GM21737 (cell line): ENCODE results near the gene ZNF419.
"Not testable (repeated sequence)": the region's sequence is repeated elsewhere in the genome, so short reads cannot be mapped to it uniquely, and the experiment has no call there.

Experiments
- ATAC-seq: cut with Tn5 transposase; IDR thresholded peaks from one replicate; pipeline ENCODE4 v1.9.1; 2021; ENCODE audit warnings: mild to moderate bottlenecking, moderate library complexity; ENCODE audit not compliant: unreplicated experiment

Gene ZNF419

GRCh38 chr19:57487477-57488298 lies at the start of gene ZNF419:
TSS of gene ZNF419 (plus strand) at chr19:57487750. CDS start at chr19:57487951, 201 bp downstream.
- ATAC-seq: peak; percentile 95

GRCh38 chr19:57437931-57438330 lies 49.6 kb upstream of the ZNF419 start:
- no peak for ATAC-seq

- no peak for ATAC-seq
These were observed 48.6 kb upstream of the ZNF419 start for GRCh38 chr19:57438925-57439324.

- ATAC-seq: no peak
These were observed 45.4 kb upstream of the ZNF419 start for GRCh38 chr19:57441979-57442752.

GRCh38 chr19:57443121-57443696 lies 44.3 kb upstream of the ZNF419 start:
- no peak for ATAC-seq

- no peak for ATAC-seq
These were observed 35.2 kb upstream of the ZNF419 start for GRCh38 chr19:57452307-57452706.

GRCh38 chr19:57465680-57466381 lies 21.7 kb upstream of the ZNF419 start:
- no peak for ATAC-seq

GRCh38 chr19:57466489-57466888 lies 21.1 kb upstream of the ZNF419 start:
- ATAC-seq: no peak

GRCh38 chr19:57473646-57474045 lies 13.9 kb upstream of the ZNF419 start:
- ATAC-seq: no peak

GRCh38 chr19:57477191-57478008 lies 10.2 kb upstream of the ZNF419 start, which contains the start of gene ZNF772:
TSS of gene ZNF772 (minus strand) at chr19:57477566. CDS start at chr19:57477309, 257 bp downstream.
- ATAC-seq: peak; percentile 91

- ATAC-seq: not testable (repeated sequence)
These were observed 722 bp downstream of the ZNF419 start for GRCh38 chr19:57488299-57488644.

GRCh38 chr19:57499332-57499679 lies 11.8 kb downstream of the ZNF419 start:
- not testable (repeated sequence) for ATAC-seq

- peak; percentile 98 for ATAC-seq
These were observed 12.3 kb downstream of the ZNF419 start, which contains the start of gene ZNF773 for GRCh38 chr19:57499680-57500395. TSS of gene ZNF773 (plus strand) at chr19:57499938. CDS start at chr19:57500081, 143 bp downstream.

- not testable (repeated sequence) for ATAC-seq
These were observed 12.8 kb downstream of the ZNF419 start for GRCh38 chr19:57500400-57500799.

- no peak for ATAC-seq
These were observed 18.6 kb downstream of the ZNF419 start for GRCh38 chr19:57506163-57506562.

GRCh38 chr19:57511484-57511883 lies 23.9 kb downstream of the ZNF419 start:
- ATAC-seq: no peak

GRCh38 chr19:57512845-57513244 lies 25.3 kb downstream of the ZNF419 start:
- ATAC-seq: no peak

GRCh38 chr19:57515255-57515654 lies 27.7 kb downstream of the ZNF419 start:
- no peak for ATAC-seq

GRCh38 chr19:57518021-57518420 lies 30.5 kb downstream of the ZNF419 start:
- ATAC-seq: not testable (repeated sequence)
